ENCODE results near the gene IFT57. TPM values are rescaled to one million over a fixed set of nuclear protein-coding genes. Genes with fewer than 3 reads are reported as not detected.

Gene IFT57
- total and polyA plus RNA-seq, 2 of the 8 experiments (the other 6 are each of a cell fraction or from before 2014, with no cell fraction given): 15.1 to 27.8 TPM

DNA sequence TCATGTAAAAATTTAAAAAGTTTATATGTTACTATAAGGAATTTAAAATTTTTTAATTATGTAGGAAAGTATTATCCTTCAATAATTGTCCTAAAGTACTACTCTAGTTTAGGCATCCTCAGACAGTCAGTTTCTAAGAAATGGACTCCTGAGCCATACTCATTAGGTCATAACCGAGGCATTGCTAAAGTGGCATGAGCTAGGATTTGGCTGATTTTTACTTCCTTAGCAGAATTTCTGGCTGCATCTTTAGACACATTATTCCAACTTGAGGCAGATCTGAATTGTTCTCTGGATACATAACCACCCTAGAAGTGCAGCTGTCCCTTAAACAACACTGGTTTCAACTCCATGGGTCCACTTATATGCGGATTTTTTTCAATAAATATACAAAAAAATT is 38.3 kb downstream of the IFT57 start:
- H3K14ac ChIP-seq (ENCODE audit: insufficient read length): no peak overlapping the region
- no peak overlapping the region for H3K4ac ChIP-seq (replicated peaks; ENCODE audit: insufficient read length, low read depth, low read length)
- DNase-seq (ENCODE audit: low read depth in 1 of 2, low spot score in 2 of 2): no peak
- no peak overlapping the region for H3K4me2 ChIP-seq (ENCODE audit: insufficient read depth in 1 of 2, low read depth in 2 of 2, low read length in 2 of 2)
- no peaks in the 10 kb centered on the region for H4K20me1 ChIP-seq (replicated peaks in 1 of 2; ENCODE audit: control insufficient read depth in 1 of 2, insufficient read depth in 2 of 2, low read length in 2 of 2)
- no peak overlapping the region for H4K5ac ChIP-seq (ENCODE audit: insufficient read length, low read depth, low read length)
- H3K79me2 ChIP-seq (ENCODE audit: control insufficient read depth in 1 of 2, insufficient read depth in 2 of 2, low read length in 2 of 2): no peaks in the 10 kb centered on the region
- H3K27me3 ChIP-seq (replicated peaks in 1 of 4; ENCODE audit: control insufficient read depth in 3 of 4, extremely low read depth in 1 of 4, insufficient read depth in 3 of 4, low read length in 3 of 4): no peaks in the 10 kb centered on the region
- H3K27ac ChIP-seq (ENCODE audit: low read depth, low read length): no peak overlapping the region
- H3K9ac ChIP-seq (replicated peaks in 1 of 4; ENCODE audit: extremely low read depth in 1 of 4, low read depth in 3 of 4, low read length in 3 of 4): no peak overlapping the region
- H3K23ac ChIP-seq (ENCODE audit: insufficient read length): no peak overlapping the region
- no peaks in the 10 kb centered on the region for H3K79me1 ChIP-seq (ENCODE audit: low read depth, low read length)
- ChIA-PET CTCF (ENCODE audit: partially characterized antibody) (no interaction called here), POLR2A (ENCODE audit: partially characterized antibody) (no interaction called here)
- H2AK5ac ChIP-seq (ENCODE audit: low read depth, low read length): no peak overlapping the region
- no peak overlapping the region for H2BK15ac ChIP-seq (ENCODE audit: low read length)
- no peak overlapping the region for H2BK120ac ChIP-seq (replicated peaks; ENCODE audit: low read depth, low read length)
- H3K23me2 ChIP-seq (ENCODE audit: low read depth, low read length): no peaks in the 10 kb centered on the region
- no peaks in the 10 kb centered on the region for H3K9me3 ChIP-seq (ENCODE audit: insufficient read depth in 2 of 2, low read depth in 1 of 2, low read length in 1 of 2)
- no peak overlapping the region for H3K56ac ChIP-seq (replicated peaks; ENCODE audit: insufficient read length, low read depth, low read length)
- no peak overlapping the region for H2BK20ac ChIP-seq (ENCODE audit: low read length)
- H3K36me3 ChIP-seq (ENCODE audit: control insufficient read depth in 2 of 4, insufficient read depth in 4 of 4, low read length in 3 of 4): no peaks in the 10 kb centered on the region
- no peak overlapping the region for H4K91ac ChIP-seq (replicated peaks; ENCODE audit: insufficient read length, low read length)
- H2BK5ac ChIP-seq (ENCODE audit: low read depth, low read length): no peak overlapping the region
- no peak overlapping the region for H3K18ac ChIP-seq (ENCODE audit: extremely low read depth, low read length)
- H2AFZ ChIP-seq (ENCODE audit: low read length): no peak overlapping the region
- no peak overlapping the region for H4K8ac ChIP-seq (ENCODE audit: extremely low read depth, insufficient read depth, low read length)
- no peak overlapping the region for H2BK12ac ChIP-seq (ENCODE audit: low read depth, low read length)
- H3K4me1 ChIP-seq (replicated peaks in 1 of 4; ENCODE audit: control insufficient read depth in 3 of 4, insufficient read depth in 4 of 4, low read length in 3 of 4): no peaks in the 10 kb centered on the region
- WGBS, 2 experiments (ENCODE audit: extremely low coverage in 1 of 2, insufficient coverage in 1 of 2, insufficient read length in 1 of 2, insufficient replicate concordance in 2 of 2, low coverage in 1 of 2, low lambda C conversion rate in 2 of 2, missing lambda C conversion rate in 1 of 2): 94% methylated on average over 2 of the region's 2 CpGs; no CpG with 5 or more reads in 1 of the 2 experiments
- FAIRE-seq: no peak
- no peak overlapping the region for H3K4me3 ChIP-seq (ENCODE audit: extremely low read depth in 1 of 4, insufficient read depth in 2 of 4, low read depth in 3 of 4, low read length in 4 of 4)
- TF ChIP-seq RFX5 (IDR thresholded peaks at IDR 0.05; ENCODE audit: borderline replicate concordance, low read depth, low read length) (no peak), HDAC6 (IDR thresholded peaks at IDR 0.05; ENCODE audit: low read depth, low read length) (no peak), KDM5A (IDR thresholded peaks at IDR 0.05; ENCODE audit: low read length) (no peak), RNF2 (IDR thresholded peaks at IDR 0.05; ENCODE audit: borderline replicate concordance, low read depth, low read length, missing control alignments, poor library complexity, severe bottlenecking) (no peak), EP300 (IDR thresholded peaks at IDR 0.05; ENCODE audit: borderline replicate concordance in 1 of 2, low read depth in 2 of 2, low read length in 2 of 2) (no peak), POLR2A (IDR thresholded peaks at IDR 0.05; ENCODE audit: control extremely low read depth in 1 of 2, low read depth in 2 of 2, low read length in 2 of 2) (no peak), EGR1 (IDR thresholded peaks at IDR 0.05; ENCODE audit: borderline replicate concordance, low read depth, low read length) (no peak), TAF7 (optimal IDR thresholded peaks at IDR 0.05; ENCODE audit: borderline replicate concordance, low read depth, low read length) (no peak)
- TF ChIP-seq, protein P1, sequence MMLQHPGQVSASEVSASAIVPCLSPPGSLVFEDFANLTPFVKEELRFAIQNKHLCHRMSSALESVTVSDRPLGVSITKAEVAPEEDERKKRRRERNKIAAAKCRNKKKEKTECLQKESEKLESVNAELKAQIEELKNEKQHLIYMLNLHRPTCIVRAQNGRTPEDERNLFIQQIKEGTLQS (IDR thresholded peaks at IDR 0.05; ENCODE audit: insufficient read depth, low read depth, low read length): no peak
